GM20000 (cell line): ENCODE results near the gene TNFAIP8.

Experiments used
- DNase-seq: peaks from one replicate; pipeline ENCODE4 v3.0.0; 2012; ENCODE audit warnings: low spot score
- CTCF ChIP-seq: IDR thresholded peaks from 2 replicates; pipeline ENCODE4 v1.5.1; 2012; ENCODE audit warnings: mild to moderate bottlenecking, control low read depth; ENCODE audit errors: extremely low read depth, missing control alignments

Gene TNFAIP8

GRCh38 chr5:119395080-119395836, 39.4 kb downstream of the TNFAIP8 start:
- DNase-seq = peak; percentile 17
- TF ChIP-seq CTCF = no peak

DNA sequence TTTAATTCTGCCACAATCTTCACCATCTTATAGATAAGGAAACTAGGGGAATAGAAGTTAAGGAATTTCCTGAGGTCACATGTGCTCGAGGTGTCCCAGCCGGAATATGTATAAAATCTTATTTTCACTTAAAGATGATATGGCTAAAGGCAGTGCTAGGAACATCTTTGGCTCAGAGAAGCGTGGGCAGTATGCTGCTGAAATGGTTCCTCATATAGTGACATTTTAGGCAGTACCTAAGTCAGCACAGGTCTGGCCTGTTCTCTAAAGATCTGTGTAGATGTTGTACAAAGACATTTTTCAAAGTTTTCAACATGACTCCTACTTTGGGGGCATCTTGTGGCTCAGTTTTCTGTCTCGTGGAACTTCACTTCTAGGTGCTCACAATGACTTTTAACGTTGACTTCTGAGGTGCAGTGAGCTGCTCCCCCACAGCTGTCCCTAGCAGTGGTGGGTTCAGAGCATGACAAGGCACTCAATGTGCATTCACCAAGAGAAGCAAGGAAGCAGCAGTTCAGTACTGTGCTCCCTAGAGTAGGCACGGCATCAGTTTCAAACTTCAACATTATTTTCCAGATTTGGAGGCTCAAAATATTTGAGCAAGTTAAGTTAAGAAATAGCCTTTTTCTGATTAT, 40.3 kb downstream of the TNFAIP8 start:
- DNase-seq = no peak
- TF ChIP-seq CTCF = no peak

DNA sequence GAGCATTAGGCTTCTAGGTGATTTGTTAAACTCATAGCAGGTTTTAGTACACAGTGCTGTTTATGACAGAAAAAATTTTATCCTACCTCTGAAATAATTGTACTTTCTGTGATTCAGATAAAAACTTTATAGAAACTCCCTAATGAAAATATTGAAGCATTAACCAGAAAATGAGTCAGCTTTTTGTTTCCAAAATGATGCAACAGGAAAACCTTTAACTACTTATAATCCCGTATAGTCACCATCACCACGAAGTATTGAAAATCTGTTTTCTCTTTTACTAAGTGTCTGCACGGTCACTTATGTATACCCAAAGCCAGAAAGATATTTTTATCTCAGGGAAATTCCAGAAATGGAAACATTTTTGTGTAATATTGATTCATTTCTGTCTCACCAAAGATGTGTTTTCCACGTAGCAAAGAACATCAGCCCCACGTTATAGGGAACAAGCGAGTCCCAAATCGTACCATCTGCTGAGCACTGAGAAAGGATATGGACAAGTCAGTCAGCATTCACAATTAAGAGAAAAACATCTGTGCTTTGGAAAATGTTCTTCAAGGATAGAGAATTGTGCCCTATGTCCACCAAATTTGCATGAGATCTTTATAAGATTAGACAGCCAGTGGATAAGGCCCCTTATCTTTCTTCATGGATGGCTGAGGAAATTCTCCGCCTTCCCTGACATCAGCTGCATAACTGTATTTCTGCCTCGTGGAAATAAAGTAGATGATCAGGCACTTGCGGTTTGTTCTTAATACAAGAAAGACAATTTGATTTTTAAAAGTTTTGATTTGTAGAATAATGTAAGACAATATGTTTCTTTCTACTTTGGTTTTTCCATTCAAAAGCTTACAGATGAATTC, 41.9 kb downstream of the TNFAIP8 start:
- peak; percentile 31 for DNase-seq
- TF ChIP-seq CTCF = no peak

GRCh38 chr5:119398727-119399466, 43.1 kb downstream of the TNFAIP8 start:
- no peak for TF ChIP-seq CTCF
- no peak for DNase-seq

- TF ChIP-seq CTCF = no peak
- DNase-seq = no peak
These were observed 44.4 kb downstream of the TNFAIP8 start for GRCh38 chr5:119400245-119400644.

DNA sequence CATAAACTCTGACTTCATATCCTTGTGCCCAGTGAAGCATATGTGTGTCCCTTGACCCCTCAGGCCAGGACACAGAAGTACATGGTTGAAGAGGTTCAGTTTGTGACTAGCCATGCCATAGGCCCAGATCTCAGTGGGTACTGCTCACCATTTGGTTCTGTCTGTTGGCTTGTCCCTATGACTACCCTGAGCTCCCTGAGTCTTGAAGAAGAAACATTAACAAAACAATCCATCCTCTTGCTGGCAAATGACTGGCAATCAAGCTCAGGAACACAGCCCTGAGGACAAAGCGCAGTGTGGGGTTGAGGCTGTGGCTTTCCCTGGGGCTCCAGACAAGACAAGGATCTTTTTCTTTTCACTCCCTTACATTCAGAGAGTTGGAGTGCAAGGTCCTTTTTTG, 46.3 kb downstream of the TNFAIP8 start:
- TF ChIP-seq CTCF = no peak
- DNase-seq = no peak

- DNase-seq = no peak
- no peak for TF ChIP-seq CTCF
These were observed 46.7 kb downstream of the TNFAIP8 start for GRCh38 chr5:119402555-119402954.
